ENCODE data around the gene GADL1.

DNA sequence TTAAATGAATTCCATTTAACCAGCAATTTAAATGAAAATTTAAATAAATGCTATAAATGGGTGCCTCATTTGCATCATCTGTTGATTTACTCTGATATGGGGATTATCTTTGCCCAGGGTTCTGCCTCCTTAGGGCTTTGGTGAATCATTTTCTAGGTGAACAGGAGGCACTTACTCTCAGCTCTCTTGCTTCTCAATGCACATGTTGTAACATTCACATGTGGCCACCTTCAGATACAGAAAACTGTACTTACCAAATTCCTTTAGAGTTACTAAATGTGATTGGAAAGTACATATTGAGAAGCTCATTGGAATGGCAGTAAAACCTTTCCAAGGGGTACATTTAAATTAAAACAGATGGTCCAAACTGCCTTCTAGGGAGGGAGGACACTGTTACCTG lies 20.8 kb downstream of the GADL1 start:
- TF ChIP-seq EZH2 (IDR thresholded peaks at IDR 0.05): no peak
- TF ChIP-seq, protein P1, sequence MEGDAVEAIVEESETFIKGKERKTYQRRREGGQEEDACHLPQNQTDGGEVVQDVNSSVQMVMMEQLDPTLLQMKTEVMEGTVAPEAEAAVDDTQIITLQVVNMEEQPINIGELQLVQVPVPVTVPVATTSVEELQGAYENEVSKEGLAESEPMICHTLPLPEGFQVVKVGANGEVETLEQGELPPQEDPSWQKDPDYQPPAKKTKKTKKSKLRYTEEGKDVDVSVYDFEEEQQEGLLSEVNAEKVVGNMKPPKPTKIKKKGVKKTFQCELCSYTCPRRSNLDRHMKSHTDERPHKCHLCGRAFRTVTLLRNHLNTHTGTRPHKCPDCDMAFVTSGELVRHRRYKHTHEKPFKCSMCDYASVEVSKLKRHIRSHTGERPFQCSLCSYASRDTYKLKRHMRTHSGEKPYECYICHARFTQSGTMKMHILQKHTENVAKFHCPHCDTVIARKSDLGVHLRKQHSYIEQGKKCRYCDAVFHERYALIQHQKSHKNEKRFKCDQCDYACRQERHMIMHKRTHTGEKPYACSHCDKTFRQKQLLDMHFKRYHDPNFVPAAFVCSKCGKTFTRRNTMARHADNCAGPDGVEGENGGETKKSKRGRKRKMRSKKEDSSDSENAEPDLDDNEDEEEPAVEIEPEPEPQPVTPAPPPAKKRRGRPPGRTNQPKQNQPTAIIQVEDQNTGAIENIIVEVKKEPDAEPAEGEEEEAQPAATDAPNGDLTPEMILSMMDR (IDR thresholded peaks at IDR 0.05 in 2 of 3, conservative IDR thresholded peaks at IDR 0.05 in 1 of 3; ENCODE audit: borderline replicate concordance in 1 of 3, insufficient read depth in 1 of 3, low read depth in 2 of 3, low read length in 2 of 3): no peak
